Measurements from ENCODE around the gene FAM110D. TPM values are rescaled to one million over a fixed set of nuclear protein-coding genes. Genes with fewer than 3 reads are reported as not detected.

The FAM110D gene
- total and polyA plus RNA-seq, 11 donors = 2.2 to 6.5 (median 3.2) TPM

GRCh38 chr1:26184086-26184485 is 25.2 kb downstream of the FAM110D start:
- Histone ChIP-seq H3K4me1 (peaks cover 0 to 3% (median 0%) of the 10 kb centered on the region in 12 donors), H3K36me3 (no peaks in the 10 kb centered on the region), H3K4me3 (no peak overlapping the region), H3K9me3 (no peaks in the 10 kb centered on the region), H3K27ac (no peak overlapping the region), H3K27me3 (no peaks in the 10 kb centered on the region)
- intact Hi-C loops (cut with DNase I) = loop anchor here in 1 of 10 donors (10.0 kb wide), 1 partner anchor 141 kb away; no protein-coding TSS in a partner anchor
- TF ChIP-seq POLR2A (IDR thresholded peaks at IDR 0.05) = no peak
- no peak for TF ChIP-seq CTCF (IDR thresholded peaks at IDR 0.05)
- no peak for ATAC-seq
- no peak for DNase-seq
- 87 to 92% (median 91%) methylated on average over 7 of the region's 7 CpGs for WGBS, 4 donors

- no peak for ATAC-seq
These were observed 26.0 kb downstream of the FAM110D start for GRCh38 chr1:26184883-26185282.

GRCh38 chr1:26187882-26188281 is 29.0 kb downstream of the FAM110D start:
- WGBS, 4 donors = 93 to 98% (median 94%) methylated on average over 5 to 6 of the region's 6 CpGs
- no peak overlapping the region for H3K4me3 ChIP-seq
- no peak for ATAC-seq
- no peaks in the 10 kb centered on the region for H3K27me3 ChIP-seq
- no peaks in the 10 kb centered on the region for H3K4me1 ChIP-seq
- H3K27ac ChIP-seq = no peak overlapping the region
- DNase-seq = no peak
- intact Hi-C loops (cut with DNase I) = loop anchor here in 1 of 10 donors (10.0 kb wide), 1 partner anchor 137 kb away; no protein-coding TSS in a partner anchor
- H3K36me3 ChIP-seq = no peaks in the 10 kb centered on the region
- H3K9me3 ChIP-seq = no peaks in the 10 kb centered on the region
- no peak for TF ChIP-seq POLR2A (IDR thresholded peaks at IDR 0.05)
- no peak for TF ChIP-seq CTCF (IDR thresholded peaks at IDR 0.05)

More at GRCh38 chr1:26184883-26185282, 26.0 kb downstream of the FAM110D start:
- Histone ChIP-seq H3K27me3 (no peaks in the 10 kb centered on the region), H3K4me1 (peaks cover 0 to 3% (median 0%) of the 10 kb centered on the region in 12 donors), H3K4me3 (no peak overlapping the region), H3K27ac (no peak overlapping the region), H3K9me3 (no peaks in the 10 kb centered on the region), H3K36me3 (no peaks in the 10 kb centered on the region)
- intact Hi-C loops (cut with DNase I) = loop anchor here in 1 of 10 donors (10.0 kb wide), 1 partner anchor 140 kb away; no protein-coding TSS in a partner anchor
- WGBS, 4 donors = 94 to 98% (median 97%) methylated on average over 18 to 21 of the region's 21 CpGs
- DNase-seq = no peak
- no peak for TF ChIP-seq CTCF (IDR thresholded peaks at IDR 0.05)

- no peaks in the 10 kb centered on the region for H3K4me1 ChIP-seq
- no peak overlapping the region for H3K4me3 ChIP-seq
- H3K27ac ChIP-seq = no peak overlapping the region
- 88 to 97% (median 92%) methylated on average over 4 to 8 of the region's 8 CpGs for WGBS, 4 donors
- H3K27me3 ChIP-seq = no peaks in the 10 kb centered on the region
- DNase-seq = no peak
- no peaks in the 10 kb centered on the region for H3K9me3 ChIP-seq
- TF ChIP-seq CTCF (IDR thresholded peaks at IDR 0.05) (no peak), POLR2A (IDR thresholded peaks at IDR 0.05) (no peak)
- intact Hi-C loops (cut with DNase I) = loop anchor here in 1 of 10 donors (10.0 kb wide), 1 partner anchor 136 kb away; no protein-coding TSS in a partner anchor
- no peak for ATAC-seq
- no peaks in the 10 kb centered on the region for H3K36me3 ChIP-seq
These were observed 29.6 kb downstream of the FAM110D start for GRCh38 chr1:26188477-26188876.
